Femur (tissue), 1 donor: ENCODE measurements around the gene LRP5.

Experiments
- DNase-seq: peaks from one replicate; pipeline ENCODE4 v3.0.0-alpha.2; 2017

LRP5 gene

DNA sequence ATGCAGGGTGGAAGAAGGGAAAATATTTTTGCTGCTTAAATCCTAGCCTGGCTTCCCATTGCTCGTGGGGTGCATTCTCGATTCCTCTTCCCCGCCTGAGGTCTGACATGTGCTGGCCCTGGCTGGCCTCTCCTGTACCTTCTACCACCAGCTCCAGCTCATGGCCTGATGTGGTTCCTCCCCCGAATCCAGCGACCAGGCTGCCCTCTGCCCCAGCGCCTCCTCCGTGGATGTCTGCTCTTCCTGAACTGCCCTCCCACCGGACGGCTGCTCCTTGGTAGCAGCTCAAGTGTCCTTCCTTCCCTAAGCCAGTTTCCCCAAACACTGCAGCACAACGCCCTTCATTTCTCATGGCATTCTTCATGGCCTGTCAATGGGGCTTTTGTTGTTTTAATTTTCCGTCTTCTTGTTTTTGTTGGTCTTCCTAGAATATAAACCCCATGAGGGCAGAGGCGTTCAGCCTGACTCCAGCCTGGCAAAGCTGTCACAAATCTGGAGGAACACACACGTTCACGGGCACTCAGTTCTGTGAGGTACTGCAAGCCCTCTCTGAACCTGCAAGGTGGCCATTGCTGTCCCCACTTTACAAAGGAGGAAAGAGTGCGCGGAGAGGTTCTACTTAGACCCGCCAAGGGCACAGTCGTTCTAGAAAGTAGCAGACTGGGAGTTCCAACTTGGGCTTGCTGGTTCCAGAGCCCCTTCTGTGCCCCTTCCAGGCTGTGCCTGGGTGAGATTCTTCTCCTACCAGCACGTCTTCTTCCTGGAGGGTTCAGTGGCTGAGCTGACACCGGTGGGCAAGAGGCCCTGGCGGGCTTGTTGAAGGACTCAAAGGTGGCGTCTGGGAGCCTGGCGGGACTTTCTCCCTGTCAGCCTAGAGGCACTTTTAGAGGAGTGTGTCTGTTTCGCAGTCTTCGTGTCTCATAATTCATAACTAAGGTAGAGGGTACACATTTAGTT, 953 bp upstream of the LRP5 start:
- DNase-seq, result no peak

DNA sequence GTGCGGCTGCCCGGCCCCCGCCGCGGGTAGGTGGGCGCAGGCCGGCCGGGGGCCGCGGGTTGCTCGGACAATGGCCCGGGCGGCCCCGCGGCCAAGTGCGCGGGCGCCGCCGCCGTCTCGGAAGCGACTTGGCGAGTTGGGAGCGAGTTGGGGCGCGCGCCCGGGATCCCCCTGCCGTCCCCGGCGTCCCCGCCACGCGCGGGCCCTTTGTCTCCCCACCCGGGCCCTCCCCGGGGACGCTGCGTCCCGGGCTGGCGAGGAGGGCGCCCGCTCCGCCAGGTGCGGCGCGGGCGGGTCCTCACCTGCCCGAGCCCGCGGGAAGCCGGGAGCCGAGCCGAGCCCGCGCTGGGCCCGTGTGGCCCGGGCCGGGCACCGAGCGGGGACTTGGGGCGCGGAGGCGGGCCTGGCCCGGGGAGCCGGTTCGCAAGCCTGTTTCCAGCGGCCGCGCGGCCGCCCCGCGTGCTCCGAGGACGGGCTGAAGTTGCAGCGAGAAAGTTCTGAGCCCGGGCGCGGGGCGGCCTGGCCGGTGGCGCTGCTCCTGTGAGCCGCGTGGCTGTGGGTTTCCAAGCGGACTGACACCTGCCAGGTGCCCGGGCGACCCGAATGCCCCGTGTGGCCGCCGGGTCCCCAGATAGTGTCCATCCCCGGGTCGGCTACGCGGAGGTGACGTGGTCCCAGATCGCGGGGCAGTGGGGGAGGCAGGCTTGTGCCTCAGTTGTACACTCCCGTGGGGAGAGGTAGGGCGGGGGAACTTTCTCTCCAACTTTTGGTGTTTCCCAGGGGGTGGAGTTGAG, 586 bp downstream of the LRP5 start:
- DNase-seq, result no peak

- DNase-seq, result no peak
Observed at GRCh38 chr11:68313574-68314202, 1.3 kb downstream of the LRP5 start.

GRCh38 chr11:68314203-68315170, 2.1 kb downstream of the LRP5 start:
- no peak for DNase-seq

GRCh38 chr11:68315171-68315920, 3.0 kb downstream of the LRP5 start:
- DNase-seq, result no peak

GRCh38 chr11:68317147-68317785, 4.9 kb downstream of the LRP5 start:
- DNase-seq, result no peak

DNA sequence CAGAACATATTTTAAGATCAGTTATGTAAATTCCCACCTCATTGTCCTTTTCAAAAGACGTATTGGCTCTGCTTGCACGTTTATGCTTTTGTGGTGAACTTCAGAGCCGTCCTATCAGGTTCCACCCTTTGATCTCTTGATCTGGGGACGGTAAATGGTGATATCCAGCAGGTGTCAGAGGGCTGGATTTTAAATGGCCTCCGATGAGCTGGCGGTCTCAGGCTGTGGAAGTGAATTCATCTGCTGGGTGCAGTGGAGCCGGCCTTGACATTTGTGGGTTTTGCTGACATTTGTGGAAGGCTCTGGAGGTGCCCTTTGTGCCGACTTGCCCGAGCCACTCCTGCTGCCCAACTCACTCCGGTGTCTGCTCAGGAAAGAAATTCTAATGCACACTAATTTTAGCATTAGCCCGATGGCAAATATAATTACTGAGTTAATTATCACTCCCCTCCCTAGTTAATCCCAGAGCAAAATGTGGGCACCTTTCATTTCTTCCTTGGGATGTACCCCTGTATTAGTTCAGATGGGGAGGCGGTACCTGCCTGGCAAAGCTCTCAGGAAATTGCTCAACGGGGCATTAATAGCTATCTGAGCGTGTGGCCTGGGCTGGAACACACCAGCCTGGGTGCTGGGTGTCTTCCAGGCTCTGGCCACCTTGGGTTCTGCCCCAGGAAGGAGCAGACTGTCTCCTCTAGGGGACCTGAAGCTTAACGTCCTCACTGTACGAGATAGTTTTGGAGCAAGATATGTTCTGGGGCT, 9.1 kb downstream of the LRP5 start:
- DNase-seq, result no peak

DNA sequence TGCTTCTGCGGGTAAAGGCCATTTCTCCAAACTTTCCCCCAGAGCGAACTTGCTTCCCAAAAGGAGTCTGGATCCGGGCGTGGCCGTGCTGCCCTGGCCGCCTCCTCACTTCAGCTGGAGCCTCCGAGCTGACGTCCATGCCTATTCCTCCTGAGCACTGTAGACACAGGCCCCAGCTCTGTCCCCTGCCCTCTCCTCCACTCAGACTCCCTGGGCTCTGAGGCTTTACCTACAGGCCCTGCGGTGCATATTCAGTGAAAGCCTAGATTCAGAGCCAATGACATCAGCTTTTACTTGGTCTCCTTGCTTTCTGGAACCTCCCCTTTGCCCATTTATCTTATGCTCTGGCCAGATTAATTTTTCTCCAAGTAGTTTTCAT, 9.7 kb downstream of the LRP5 start:
- DNase-seq, result no peak

- no peak for DNase-seq
Observed at GRCh38 chr11:68324241-68324640, 11.8 kb downstream of the LRP5 start.

DNA sequence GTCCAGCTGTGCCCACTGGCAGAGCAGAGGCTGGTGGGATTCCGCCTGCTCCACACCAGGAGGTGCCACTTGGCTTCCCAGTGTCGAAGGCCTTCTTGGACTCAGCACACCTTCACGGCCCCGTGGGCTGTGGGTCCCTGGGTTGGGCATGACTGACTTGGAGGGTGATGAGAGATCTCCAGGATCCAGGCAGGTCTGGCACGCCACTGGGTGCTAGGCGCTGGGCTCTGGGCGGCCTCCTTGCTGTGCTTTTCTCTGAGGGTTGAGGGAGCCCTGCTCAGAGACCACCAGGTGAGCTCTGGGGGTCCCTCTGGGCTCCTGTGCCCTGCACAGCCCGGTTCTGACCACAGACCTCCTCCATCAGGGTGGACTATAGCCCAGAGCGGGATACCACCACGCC, 12.3 kb downstream of the LRP5 start:
- no peak for DNase-seq

DNA sequence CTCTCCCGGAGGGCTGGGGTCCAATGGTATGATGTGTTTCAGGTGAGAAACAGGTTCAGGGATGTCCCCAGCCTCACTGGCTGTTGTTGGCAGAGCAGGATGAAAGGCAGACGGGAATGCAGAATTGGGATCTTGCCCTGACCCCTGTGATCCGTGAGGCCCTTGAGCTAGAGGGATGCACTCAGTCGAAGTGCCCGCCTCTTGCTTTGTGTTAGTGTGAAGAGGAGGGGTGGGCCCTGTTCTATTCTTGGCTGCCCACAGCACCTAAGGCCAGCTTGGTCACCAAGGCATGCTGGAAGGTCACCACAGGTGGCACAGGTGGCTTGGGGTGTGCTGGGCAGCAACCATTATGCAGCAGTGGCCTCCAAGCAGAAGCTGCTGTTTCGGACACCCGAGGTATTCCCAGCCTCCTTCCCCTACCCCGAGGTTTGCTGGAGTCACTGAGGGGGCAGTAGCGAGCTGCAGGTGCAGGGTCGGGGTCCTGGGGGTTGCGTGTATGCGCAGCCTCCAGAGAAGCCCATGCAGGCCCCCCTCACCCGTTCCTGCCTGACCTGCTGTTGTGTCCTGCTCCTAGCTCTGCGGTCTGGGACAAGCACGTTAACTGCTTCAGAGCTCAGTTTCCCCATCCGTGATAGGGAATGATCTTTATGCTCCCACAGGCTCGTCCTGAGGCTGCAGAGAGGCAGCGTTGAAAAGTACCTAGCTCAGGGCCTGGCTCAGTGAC, 13.0 kb downstream of the LRP5 start:
- DNase-seq, result no peak

DNA sequence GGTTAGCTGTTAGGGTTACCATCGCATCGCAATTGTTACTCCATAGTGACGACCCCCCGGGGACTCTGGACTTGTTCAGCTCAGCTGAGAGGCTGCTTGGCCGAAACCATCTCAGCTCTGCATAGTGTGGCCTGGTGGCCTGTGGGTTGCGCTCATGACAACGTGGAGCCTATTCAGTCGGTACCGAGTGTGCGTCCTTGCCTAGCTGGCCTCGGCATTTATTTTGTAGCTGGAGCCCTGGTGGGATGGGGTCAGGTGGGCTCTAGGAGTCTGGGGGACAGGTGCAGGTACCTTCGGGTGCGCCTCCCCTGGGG, 13.5 kb downstream of the LRP5 start:
- no peak for DNase-seq

DNA sequence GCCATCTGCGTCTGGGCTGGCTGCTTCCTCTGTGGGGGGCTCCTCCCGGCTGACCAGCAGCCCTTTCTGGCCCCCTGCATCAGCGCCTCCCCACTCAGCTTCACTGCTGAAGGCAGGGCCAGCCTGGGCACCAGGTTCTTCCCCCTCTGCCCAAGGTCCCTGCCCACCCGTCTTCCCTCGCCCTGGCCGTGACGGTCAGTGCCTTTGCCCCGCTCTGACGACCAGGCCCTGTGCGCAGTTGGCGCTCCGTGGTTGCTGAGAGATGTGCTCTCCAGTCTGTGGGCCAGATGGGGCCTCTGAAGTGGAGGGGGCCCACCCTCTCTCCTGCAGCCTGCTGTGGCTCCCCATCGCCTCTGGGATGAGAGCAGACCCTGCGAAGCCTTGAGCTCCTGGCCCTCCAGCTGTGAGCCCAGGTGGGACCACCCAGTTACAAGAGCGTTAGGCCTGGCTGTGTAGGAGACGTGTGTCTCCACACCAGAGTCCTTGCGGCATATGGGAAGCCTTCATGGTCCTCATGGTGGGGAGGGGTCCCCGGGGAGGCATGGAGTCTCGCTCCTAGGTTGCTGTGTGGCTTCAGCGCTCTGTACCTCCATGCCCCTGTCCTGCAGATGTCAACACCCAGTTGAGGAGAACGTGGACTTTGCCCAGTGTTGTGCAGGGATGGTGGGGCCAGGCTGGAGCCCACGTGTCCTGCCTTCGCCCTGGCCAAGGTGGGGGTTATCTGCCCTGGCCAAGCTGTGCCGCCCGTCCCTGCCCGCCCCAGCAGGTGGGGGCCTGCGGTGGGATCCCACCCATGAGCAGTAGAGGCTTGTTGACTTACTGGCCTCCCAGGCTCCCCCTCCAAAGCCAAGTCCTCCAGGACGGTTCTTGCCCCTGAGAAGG, 14.2 kb downstream of the LRP5 start:
- DNase-seq, result no peak

DNA sequence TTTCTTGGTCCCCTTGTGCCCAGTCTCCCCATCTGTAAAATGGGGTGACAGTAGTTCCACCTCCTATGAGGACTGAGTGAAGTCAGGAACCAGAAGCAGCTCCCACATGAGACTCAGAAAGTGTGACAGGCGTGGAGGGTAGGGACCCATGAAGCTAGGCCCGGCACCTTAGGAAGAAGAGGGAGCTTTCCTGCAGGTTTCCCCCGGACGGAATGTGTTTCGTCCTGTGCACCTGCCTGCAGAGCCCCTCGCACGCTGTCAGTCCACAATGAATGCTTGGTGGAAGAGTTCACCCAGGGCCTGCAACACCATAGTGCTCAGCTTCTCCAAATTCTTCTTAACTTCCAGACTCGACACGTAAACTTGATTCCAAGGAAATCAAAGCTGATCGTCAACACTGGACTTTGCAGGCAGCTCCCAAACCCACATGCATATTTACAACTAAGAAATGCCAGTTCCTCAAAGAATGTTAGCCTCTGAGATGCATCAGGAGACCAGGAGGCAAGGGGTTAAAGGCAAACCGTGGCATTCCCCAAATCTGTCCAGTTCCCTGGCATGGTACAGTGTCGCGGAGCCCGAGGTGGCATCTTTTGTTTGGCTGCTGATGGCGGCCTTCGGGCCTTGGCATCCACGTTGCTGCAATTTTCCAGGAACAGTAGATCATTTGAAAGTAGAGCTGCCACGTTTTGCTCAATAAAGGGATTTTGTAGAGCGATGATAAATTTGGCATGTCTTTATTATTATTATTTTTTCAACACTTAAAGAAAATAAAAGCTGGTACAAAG, 15.4 kb downstream of the LRP5 start:
- no peak for DNase-seq

DNA sequence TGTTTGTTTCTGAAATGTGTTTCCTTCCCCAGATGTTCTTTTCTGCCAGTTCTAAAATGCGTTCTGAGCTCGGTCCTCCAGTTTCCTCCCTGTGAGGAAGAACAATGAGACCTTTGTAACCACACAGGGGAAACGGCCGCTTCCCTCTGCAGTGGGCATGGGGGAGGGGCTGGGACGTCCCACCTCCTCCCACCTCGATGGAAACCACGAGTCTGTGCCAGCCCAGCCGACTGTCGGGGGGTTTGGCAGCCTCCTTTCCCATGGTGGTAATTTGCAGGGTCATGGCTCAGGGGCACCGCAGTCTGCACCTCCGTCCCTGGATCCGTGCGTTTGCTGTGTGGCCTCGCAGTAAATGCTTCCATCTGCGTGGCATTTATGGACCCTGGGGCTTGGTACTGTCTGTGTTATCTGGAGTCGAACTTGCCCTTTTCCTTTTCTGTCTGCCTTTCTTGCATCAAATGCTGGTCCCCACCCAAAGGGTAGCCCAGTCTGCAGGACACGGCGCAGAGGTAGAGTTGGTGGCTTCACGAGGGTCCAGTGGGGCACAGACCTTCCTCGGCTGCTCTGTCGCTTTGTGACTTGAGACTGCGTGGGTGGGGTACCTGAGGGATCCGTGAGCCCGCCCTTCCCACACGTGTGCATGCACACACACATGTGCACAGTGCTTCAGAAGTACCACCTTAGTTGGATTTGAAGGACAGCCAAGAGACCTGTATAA, 16.1 kb downstream of the LRP5 start:
- DNase-seq, result peak; percentile 84

GRCh38 chr11:68329536-68329935, 17.1 kb downstream of the LRP5 start:
- no peak for DNase-seq
